B cell (primary cell): Measurements from ENCODE around the gene VEGFA.

Source experiments
- CTCF ChIP-seq: fragments of 200-600 bp; IDR thresholded peaks from one replicate; pipeline ENCODE4 v1.8.0; 2022; ENCODE audit warnings: antibody characterized with exemption, mild to moderate bottlenecking
- EZH2 ChIP-seq: IDR thresholded peaks from 2 replicates; pipeline ENCODE4 v1.6.1; 2012; ENCODE audit warnings: borderline replicate concordance, low read depth, mild to moderate bottlenecking, moderate library complexity, low read length; ENCODE audit not compliant: insufficient read depth, poor library complexity, severe bottlenecking

- no peak for TF ChIP-seq CTCF
- TF ChIP-seq EZH2, result no peak
Measured at GRCh38 chr6:43823390-43823789, 53.4 kb downstream of the VEGFA start.
